Effector memory CD8-positive, alpha-beta T cell (primary cell): ENCODE results near the gene NT5C.

Experiments used
- ATAC-seq: fragments of 150-1000 bp; cut with Tn5 transposase; replicated peaks from 2 replicates; pipeline ENCODE4 v1.10.0; 2021; ENCODE audit warnings: mild to moderate bottlenecking, moderate library complexity
- DNase-seq, 3 experiments: peaks; one replicate each; pipeline ENCODE4 v3.0.0; 2021
- H3K27ac Mint-ChIP-seq, 2 donors: one replicate each; pipeline ENCODE4 v1.8.0; 2022; ENCODE audit warnings: mild to moderate bottlenecking in 2 of 2, mixed read lengths in 2 of 2, moderate library complexity in 2 of 2
- H3K27me3 Mint-ChIP-seq, 2 donors: one replicate each; pipeline ENCODE4 v1.8.0; 2022; ENCODE audit warnings: mixed read lengths in 2 of 2
- H3K36me3 Mint-ChIP-seq: one replicate; pipeline ENCODE4 v1.8.0; 2022; ENCODE audit warnings: mild to moderate bottlenecking, moderate library complexity, mixed read lengths; ENCODE audit not compliant: insufficient read depth
- H3K4me1 Mint-ChIP-seq, 2 donors: one replicate each; pipeline ENCODE4 v1.8.0; 2022; ENCODE audit warnings: low read depth in 2 of 2, mixed read lengths in 2 of 2
- H3K4me3 Mint-ChIP-seq, 2 donors: one replicate each; pipeline ENCODE4 v1.8.0; 2022; ENCODE audit warnings: mild to moderate bottlenecking in 2 of 2, mixed read lengths in 2 of 2, moderate library complexity in 2 of 2
- H3K9me3 Mint-ChIP-seq, 2 donors: one replicate each; pipeline ENCODE4 v1.8.0; 2022; ENCODE audit warnings: mixed read lengths in 2 of 2

The NT5C gene

GRCh38 chr17:75105126-75106080 is 26.1 kb downstream of the NT5C start:
- H3K4me1 Mint-ChIP-seq, result peaks cover 8 to 9% of the 10 kb centered on the region in 2 donors
- H3K4me3 Mint-ChIP-seq, result no peak overlapping the region
- H3K36me3 Mint-ChIP-seq, result peaks cover 9% of the 10 kb centered on the region
- no peaks in the 10 kb centered on the region for H3K9me3 Mint-ChIP-seq
- H3K27ac Mint-ChIP-seq, result no peak overlapping the region
- ATAC-seq (no peak), DNase-seq (no peak)
- H3K27me3 Mint-ChIP-seq, result no peaks in the 10 kb centered on the region

GRCh38 chr17:75103601-75104554 is 27.7 kb downstream of the NT5C start:
- no peak for ATAC-seq
- Mint-ChIP-seq H3K36me3 (peaks cover 2% of the 10 kb centered on the region), H3K27ac (no peak overlapping the region), H3K4me1 (peaks cover 1 to 6% of the 10 kb centered on the region in 2 donors), H3K9me3 (no peaks in the 10 kb centered on the region), H3K27me3 (no peaks in the 10 kb centered on the region), H3K4me3 (no peak overlapping the region)
- no peak for DNase-seq

- H3K4me1 Mint-ChIP-seq, result no peaks in the 10 kb centered on the region
- H3K27me3 Mint-ChIP-seq, result no peaks in the 10 kb centered on the region
- H3K9me3 Mint-ChIP-seq, result no peaks in the 10 kb centered on the region
Observed at GRCh38 chr17:75102385-75102821, 29.1 kb downstream of the NT5C start.

GRCh38 chr17:75099881-75100595 is 31.5 kb downstream of the NT5C start:
- Mint-ChIP-seq H3K27me3 (no peaks in the 10 kb centered on the region), H3K27ac (no peak overlapping the region), H3K4me3 (no peak overlapping the region), H3K36me3 (peaks cover 2% of the 10 kb centered on the region), H3K9me3 (no peaks in the 10 kb centered on the region), H3K4me1 (no peaks in the 10 kb centered on the region)
- ATAC-seq (no peak), DNase-seq (no peak)

More at GRCh38 chr17:75102385-75102821, 29.1 kb downstream of the NT5C start:
- Mint-ChIP-seq H3K27ac (no peak overlapping the region), H3K4me3 (no peak overlapping the region), H3K36me3 (peaks cover 2% of the 10 kb centered on the region)
- no peak for DNase-seq
- ATAC-seq, result peak; percentile 27

GRCh38 chr17:75098861-75099260 is 32.7 kb downstream of the NT5C start:
- no peak for DNase-seq
- Mint-ChIP-seq H3K4me1 (no peaks in the 10 kb centered on the region), H3K36me3 (peaks cover 5% of the 10 kb centered on the region), H3K4me3 (no peak overlapping the region), H3K9me3 (no peaks in the 10 kb centered on the region), H3K27me3 (no peaks in the 10 kb centered on the region), H3K27ac (peak overlapping the region in 1 of 2 donors; percentile 63)
- no peak for ATAC-seq

- H3K4me1 Mint-ChIP-seq, result no peaks in the 10 kb centered on the region
- no peak overlapping the region for H3K4me3 Mint-ChIP-seq
- peaks cover 5% of the 10 kb centered on the region for H3K36me3 Mint-ChIP-seq
- no peaks in the 10 kb centered on the region for H3K27me3 Mint-ChIP-seq
- no peaks in the 10 kb centered on the region for H3K9me3 Mint-ChIP-seq
- ATAC-seq (no peak), DNase-seq (no peak)
- no peak overlapping the region for H3K27ac Mint-ChIP-seq
Observed at GRCh38 chr17:75097865-75098264, 33.7 kb downstream of the NT5C start.

GRCh38 chr17:75096082-75096625 is 35.4 kb downstream of the NT5C start:
- Mint-ChIP-seq H3K27me3 (no peaks in the 10 kb centered on the region), H3K36me3 (peaks cover 5% of the 10 kb centered on the region), H3K4me1 (no peaks in the 10 kb centered on the region), H3K27ac (no peak overlapping the region), H3K4me3 (no peak overlapping the region), H3K9me3 (no peaks in the 10 kb centered on the region)
- ATAC-seq (peak; percentile 27), DNase-seq (no peak)

GRCh38 chr17:75094871-75095399 is 36.6 kb downstream of the NT5C start:
- H3K4me1 Mint-ChIP-seq, result peaks cover 3% of the 10 kb centered on the region in 2 donors
- ATAC-seq (no peak), DNase-seq (no peak)

GRCh38 chr17:75093548-75094158 is 37.9 kb downstream of the NT5C start:
- peaks cover 3% of the 10 kb centered on the region in 2 donors for H3K4me1 Mint-ChIP-seq
- no peak overlapping the region for H3K4me3 Mint-ChIP-seq
- H3K9me3 Mint-ChIP-seq, result no peaks in the 10 kb centered on the region
- H3K27ac Mint-ChIP-seq, result no peak overlapping the region
- peaks cover 3% of the 10 kb centered on the region for H3K36me3 Mint-ChIP-seq
- no peak for ATAC-seq
- H3K27me3 Mint-ChIP-seq, result no peaks in the 10 kb centered on the region
- DNase-seq, result no peak

More at GRCh38 chr17:75094871-75095399, 36.6 kb downstream of the NT5C start:
- H3K27ac Mint-ChIP-seq, result no peak overlapping the region
- no peak overlapping the region for H3K4me3 Mint-ChIP-seq
- H3K9me3 Mint-ChIP-seq, result no peaks in the 10 kb centered on the region
- H3K36me3 Mint-ChIP-seq, result peaks cover 4% of the 10 kb centered on the region
- no peaks in the 10 kb centered on the region for H3K27me3 Mint-ChIP-seq

- no peak overlapping the region for H3K4me3 Mint-ChIP-seq
- peaks cover 3 to 9% of the 10 kb centered on the region in 2 donors for H3K4me1 Mint-ChIP-seq
- H3K27ac Mint-ChIP-seq, result no peak overlapping the region
Observed at GRCh38 chr17:75091855-75092327, 39.7 kb downstream of the NT5C start.

GRCh38 chr17:75090871-75091854 is 40.4 kb downstream of the NT5C start:
- H3K9me3 Mint-ChIP-seq, result no peaks in the 10 kb centered on the region
- peak overlapping the region; percentile 44 to 61 for H3K27ac Mint-ChIP-seq
- no peaks in the 10 kb centered on the region for H3K27me3 Mint-ChIP-seq
- peaks cover 3% of the 10 kb centered on the region for H3K36me3 Mint-ChIP-seq
- ATAC-seq, result no peak
- peaks cover 3 to 14% of the 10 kb centered on the region in 2 donors for H3K4me1 Mint-ChIP-seq
- H3K4me3 Mint-ChIP-seq, result no peak overlapping the region
- no peak for DNase-seq

More at GRCh38 chr17:75091855-75092327, 39.7 kb downstream of the NT5C start:
- no peak for ATAC-seq
- H3K36me3 Mint-ChIP-seq, result peaks cover 3% of the 10 kb centered on the region
- DNase-seq, result no peak
- H3K9me3 Mint-ChIP-seq, result no peaks in the 10 kb centered on the region
- no peaks in the 10 kb centered on the region for H3K27me3 Mint-ChIP-seq
